HG03575 (cell line): ENCODE measurements around the gene BTBD6.

Experiments used
- ATAC-seq: cut with Tn5 transposase; IDR thresholded peaks from one replicate; pipeline ENCODE4 v1.9.1; 2021; ENCODE audit not compliant: unreplicated experiment, insufficient number of reproducible peaks, low FRiP score; ENCODE audit errors: extremely low read depth

BTBD6 gene

DNA sequence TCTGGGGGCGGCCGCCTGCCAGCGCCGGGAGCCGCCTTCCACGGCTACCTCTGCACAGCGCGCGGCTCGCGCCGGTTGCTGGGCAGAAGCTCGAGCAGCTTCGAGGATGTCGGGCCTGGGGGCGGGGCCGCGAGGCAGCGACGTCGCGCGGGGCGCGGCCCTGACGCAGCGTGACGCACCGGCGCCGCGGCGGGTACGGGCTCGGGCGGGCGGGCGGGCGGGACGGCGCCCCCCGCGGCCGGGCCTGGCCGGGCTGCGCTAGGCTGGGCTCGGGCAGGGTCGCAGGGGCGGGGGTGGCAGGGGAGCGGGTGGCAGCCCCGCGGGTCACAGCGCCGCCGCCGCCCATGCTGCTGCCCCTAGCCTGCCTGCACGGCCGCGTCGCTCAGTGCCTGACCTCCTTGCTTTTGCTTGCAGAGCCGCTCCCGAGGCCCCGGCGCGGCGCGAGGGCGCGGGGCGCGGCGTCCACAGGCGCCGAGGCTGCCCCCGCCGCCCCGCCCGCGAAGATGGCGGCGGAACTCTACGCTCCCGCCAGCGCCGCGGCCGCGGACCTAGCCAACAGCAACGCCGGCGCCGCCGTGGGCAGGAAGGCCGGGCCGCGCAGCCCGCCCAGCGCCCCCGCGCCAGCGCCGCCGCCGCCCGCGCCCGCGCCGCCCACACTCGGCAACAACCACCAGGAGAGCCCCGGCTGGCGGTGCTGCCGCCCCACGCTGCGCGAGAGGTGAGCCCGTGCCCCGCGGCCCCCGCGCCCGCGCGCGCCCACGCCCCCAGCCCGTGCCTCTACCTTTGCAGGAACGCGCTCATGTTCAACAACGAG is at the start of gene BTBD6:
BTBD6 (plus strand) TSS at position 166 of the 814 bp plus-strand sequence; CDS start at position 345, 179 bp downstream.
- no peak for ATAC-seq

DNA sequence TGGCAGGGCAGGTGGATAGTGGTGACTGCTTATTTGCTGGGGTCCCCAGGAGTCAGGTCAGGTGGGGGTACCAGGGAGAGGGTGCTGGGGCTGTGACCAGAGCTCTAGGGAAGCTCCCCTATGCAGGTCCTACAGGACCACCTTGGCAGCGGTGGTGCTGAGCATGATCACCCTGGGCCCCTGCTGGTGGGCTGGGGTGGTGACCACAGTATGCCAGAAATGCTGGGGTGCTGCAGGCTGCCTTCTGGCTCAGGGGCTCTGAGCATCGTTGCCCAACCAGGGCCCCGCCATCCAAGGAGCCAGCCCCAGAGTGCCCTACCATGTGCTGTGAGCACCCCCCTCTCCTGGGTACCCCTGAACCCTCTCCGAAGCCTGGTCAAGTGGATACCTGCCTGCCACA is 49.7 kb upstream of the BTBD6 start:
- no peak for ATAC-seq

DNA sequence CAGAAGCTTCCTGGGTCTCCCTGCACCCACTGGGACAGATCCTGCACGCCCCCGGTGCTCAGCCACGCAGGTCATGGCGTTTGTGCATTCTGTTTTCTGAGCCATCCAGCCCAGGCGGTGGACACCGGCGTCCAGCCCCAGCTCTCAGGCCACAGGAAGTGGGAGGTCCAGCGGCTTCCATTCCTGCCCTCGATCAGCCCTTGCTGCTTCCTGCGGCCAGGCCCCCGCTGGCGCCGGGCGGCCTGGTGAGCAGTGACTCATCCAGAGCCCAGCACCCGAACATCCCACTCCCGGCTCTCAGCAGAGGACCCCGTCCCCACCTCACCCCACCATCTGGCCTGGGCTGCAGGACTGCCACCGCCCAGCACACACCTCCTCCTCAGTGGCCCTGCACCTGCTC is 49.2 kb upstream of the BTBD6 start:
- ATAC-seq, result no peak

DNA sequence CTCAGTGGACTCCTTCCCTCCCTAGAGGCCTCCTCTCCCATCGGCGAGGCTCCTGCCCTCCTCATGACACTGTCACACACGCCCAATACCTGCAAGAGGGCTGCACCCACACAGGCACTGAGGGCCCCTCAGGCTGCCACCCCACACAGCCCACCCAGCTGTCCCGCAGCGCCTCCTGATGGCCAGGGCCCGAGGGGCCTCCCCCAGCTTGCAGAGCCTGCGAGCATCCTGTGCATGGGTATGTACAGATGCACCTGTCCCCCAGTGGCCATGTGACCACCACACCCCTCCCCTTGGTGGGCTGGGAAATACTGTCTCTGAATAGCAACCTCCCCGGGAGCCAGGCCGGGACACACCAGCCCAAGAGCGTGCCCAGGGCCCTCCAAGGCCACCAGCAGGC is 48.3 kb upstream of the BTBD6 start:
- ATAC-seq, result no peak

DNA sequence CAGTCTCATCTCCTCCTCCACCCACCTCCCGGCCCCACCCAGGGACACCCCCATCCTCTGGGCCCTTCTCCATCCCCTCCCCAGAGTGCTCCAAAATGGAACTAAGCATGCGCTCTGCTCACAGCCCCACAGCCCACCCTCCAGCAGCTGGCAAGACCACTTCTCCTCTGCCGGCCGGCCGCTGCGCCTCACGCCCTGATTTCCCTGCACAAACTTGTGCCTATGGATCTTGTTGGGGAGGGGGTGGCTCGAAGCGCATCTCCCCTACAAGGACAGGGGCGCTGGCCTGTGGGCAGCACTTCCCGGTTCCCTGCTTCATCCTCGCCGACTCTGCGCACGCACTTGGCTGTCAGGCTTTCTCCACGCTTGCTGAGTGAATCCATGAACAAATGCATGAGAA is 47.7 kb upstream of the BTBD6 start:
- ATAC-seq, result no peak

DNA sequence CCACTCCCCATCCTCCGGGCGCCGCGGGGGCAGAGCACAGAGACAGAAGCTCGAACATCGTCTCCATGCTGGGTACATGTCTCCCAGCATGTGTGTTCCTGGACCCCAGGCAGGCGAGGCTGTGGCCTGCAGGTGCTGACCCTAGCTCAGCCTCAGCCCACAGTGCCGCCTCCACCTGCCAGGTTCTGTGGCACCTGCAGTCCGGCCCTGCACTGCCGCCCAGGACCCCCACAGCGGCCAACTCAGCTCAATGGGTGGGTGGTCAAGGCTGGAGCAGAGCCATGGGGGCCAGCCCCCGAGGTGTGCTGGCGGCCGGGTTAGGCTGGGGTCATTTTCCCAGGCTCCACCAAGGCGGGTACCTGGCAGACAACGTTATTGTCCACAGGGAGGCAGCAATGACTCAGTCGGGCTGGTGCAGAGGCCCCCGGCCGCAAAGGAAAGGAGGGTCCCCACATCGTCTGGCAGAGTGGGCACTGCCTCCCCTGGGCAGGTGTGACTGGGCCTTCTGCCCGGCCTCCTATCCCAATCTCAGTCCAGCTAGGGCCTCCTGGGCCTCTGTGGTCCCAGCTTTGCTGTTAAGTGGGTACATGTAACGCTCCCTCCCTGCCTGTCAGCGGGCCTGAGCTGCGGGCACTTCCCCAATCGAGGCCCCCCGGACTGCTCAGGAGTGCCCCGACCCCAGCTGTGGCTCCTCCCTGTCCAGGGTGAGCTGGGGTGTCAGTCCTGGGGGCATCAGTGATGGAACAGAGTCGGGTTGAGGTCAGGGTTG is 47.0 kb upstream of the BTBD6 start:
- no peak for ATAC-seq

DNA sequence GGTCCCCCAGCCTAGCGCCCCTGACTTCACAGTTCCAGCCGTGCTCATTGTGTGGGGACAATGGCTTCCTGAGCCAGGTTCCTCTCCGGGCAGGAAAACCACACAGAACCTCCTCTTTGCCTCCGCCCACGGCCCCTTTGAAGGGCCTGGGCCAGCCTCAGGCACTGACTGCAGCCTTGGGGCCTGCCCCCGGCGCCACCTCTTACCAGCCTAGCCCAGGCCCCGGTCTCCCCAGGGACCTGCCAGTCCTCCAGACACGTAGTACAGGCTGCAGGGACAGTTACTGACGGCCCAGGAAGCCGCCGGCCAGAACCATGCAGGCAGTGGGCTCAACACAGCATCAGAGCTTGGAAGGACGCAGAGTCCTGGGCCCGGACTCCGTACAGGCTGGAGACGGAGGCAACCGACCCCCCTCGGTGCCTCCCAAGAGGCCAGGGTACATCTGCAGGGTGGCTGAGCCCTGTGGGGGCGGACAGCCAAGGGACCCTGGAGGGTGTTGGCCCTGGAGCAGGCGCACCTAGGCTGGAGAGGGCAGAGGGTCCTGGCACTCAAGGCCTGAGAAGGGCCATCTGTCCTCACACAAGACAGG is 46.3 kb upstream of the BTBD6 start:
- no peak for ATAC-seq

DNA sequence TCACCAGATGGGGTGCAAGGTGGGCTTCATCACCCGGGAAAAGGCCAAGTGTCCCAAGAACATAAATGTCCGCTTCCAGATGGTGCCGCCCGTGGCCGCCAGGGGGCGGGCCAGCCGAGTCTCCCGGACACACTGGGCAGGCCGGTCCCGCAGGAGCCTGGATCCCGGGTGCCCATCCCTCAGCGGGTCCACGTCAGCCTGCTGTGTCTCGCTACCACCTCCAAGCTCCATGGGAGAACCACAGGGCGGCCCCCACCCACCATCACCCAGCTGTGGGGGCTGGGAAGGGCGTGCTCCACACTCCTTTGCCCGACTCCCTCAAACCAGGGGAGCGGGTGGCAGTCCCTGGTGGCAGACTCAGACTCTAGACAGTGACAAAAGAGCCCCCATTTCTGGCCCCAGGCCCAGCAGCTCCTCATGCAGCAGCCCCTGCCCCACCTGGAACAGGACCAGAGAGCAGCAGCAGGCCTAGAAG is 45.2 kb upstream of the BTBD6 start:
- ATAC-seq, result no peak

DNA sequence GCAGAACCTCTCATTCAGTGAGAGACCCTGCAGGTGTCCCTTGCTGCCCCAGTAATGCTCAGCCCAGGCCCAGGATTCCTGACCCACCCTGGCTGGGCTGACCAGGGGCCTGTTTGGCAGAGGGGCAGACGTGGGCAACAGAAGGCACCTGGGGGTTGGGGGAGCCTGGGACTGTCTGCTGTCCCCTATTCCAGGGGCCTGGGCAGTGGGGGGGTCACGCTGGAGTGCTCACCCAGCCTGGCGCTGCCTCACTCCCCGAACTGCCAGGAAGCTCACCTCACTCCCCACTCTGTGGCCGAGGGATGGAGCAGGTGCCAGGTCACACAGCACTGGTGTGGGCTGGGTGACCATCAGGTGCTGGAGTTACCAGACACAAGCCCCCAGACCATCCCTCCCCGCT is 44.6 kb upstream of the BTBD6 start:
- no peak for ATAC-seq

DNA sequence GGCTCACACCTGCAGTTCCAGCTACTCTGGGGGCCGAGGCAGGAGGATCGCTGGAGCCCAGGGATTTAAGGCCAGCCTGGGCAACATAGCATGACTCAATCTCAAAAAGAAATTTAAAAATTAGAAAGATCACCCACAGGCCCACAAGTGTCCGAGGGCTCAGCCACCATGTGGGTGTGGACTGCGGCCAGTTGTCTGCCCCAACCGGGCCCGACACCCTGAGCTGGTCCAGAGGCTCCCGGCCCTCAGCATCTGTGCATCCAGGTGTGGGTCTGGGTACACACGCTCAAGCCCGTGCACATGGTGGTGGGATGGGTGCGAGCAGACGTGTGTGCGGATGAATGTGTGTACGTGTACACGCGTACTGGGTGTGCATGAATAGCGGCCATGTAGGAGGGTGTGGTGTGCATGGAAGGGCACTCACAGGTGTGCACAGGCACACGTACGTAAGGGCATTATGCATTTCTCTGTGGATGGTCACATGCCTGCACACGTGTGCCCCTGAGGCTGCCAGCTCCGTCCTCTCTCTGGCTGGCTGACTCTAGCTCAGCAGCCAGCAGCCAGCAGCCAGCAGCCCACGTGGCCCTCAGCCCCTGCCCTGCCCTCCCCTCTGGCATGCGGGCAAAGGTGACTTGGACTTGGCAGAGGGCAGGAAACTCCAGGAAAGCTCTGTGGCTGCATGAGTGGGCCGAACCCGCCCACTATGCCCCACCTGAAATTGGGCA is 44.0 kb upstream of the BTBD6 start:
- ATAC-seq, result no peak

DNA sequence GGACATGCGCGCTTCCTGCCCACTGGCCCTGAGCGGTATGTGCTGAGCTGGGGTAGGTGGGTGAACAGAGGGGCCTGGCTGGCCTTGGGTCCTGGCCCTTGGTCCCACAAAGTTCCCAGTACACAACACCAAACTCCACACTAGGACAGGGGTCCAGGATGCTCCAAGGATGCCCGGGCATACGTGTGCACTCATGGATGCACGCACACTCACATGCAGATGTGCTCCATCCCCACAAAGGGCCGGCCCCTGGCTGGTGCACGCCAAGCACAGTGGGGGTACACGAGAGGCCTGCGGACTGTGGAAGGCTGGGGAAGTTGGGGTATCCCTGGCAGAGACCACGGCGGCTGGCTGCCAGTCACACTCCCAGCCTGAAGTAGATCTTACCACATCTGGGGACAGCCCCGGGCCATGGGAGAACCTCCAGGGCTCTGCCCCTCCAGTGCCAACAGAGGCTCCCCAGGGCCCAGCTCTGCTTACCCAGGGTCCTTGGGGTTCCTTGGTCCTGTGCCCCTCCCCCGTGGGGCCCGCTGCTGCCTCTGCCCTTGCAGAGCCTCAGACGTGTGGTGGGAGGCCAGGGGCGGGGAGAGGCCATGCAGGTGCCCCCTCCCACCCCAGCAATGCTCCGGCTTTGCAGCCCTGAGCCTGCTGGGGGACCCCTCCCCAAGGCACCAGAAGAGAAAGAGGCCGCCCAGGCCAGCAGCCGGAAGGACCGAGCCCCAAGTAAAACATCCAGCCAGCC is 43.2 kb upstream of the BTBD6 start:
- ATAC-seq, result no peak

DNA sequence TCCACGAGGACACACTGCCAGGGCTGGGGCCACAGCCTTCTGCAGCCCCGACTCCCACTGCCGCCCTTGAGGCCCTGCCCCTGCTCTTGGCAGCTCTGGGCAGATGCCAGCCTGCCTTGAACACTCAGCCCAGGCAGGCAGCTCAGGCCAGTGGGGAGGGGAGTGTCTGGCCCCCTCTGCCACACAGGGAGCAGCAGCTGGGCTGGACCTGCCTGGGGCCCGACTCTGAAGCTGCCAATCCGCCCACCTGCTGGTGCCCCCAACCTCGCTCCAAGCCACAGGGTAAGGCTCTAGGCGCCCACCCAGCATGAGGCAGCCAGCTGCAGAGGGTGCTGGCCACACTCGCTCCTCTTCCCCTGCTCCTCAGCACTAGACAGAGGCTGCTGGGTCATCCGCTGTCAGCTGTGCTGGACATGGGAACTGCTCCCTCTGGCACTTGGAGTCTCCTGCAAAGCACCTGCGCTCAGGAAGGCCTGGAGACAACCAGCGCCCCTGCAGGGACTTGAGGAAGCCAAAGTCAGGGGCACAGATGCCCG is 42.6 kb upstream of the BTBD6 start:
- ATAC-seq, result no peak

DNA sequence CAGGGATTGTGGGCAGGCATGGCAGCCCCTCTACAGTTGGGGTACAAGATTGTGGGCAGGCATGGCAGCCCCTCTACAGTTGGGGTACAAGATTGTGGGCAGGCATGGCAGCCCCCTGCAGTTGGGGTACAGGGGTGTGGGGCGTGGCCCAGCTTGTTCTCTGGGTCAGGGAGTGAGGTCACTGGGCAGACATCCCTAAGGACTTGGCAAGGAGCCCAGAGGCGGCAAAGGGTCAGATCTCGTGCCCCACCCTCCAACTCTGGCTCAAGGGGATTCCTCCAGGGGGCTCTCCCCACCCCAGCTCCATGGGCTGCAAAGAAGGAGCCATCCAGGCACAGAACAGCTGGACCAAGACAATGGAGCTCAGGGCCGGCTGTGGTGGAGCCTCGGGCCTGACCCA is 41.5 kb upstream of the BTBD6 start:
- no peak for ATAC-seq

DNA sequence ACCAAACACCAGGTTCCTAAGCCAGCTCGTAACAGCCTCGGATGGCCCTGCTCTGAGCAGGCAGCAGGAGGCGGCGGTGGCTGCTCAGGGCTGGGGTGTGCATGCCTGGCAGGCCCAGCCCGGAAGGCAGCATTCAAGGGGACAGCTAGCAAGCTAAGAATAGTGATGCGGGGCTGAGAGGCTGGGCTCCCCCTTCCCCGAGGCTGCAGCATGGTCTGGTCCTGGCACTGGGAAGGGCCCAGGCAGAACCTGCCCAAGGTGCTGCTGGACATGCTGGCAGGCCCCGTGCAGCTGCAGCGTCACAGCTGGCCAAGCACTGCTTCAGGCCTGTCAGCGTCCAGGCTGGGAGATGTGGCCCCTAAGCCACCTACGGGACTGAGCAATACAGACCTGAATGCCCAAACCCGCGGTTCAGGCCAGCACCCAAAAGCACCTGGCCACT is 40.9 kb upstream of the BTBD6 start:
- ATAC-seq, result no peak

DNA sequence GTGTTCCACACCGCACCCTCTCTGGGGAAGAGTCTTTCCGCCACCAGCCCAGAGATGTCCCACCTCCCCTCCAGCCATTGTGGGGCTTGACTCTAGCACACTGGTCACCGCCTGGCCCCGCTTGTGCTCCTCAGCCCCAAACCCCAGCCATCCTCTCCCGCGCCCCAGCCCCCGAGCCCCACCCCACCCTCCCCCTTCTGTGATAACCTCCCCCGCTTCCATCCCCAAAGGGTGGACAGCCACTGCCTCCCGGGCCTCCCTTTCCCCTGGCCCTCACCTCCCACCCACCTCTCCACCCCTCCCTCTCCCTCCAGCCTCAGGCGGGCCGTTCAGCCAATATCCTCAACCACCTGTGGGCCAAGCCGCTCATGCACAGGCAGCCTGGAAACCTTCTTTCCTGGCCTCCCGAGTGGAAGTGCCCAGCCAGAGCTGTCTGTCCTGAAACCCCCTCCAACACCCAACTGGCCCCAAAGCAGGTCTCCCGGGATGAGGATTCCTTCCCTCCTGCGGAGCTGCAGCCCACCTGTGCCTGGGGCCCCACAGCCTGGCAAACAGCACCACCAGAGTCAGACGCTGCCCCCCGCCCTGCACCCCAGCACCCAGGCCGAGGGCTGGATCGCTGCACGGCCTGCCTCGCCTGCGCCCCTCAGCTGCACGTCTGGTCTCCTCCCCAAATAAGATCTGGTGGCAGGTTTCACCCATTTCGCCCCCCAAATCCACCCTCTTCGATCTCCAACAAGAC is 40.2 kb upstream of the BTBD6 start:
- ATAC-seq, result no peak

DNA sequence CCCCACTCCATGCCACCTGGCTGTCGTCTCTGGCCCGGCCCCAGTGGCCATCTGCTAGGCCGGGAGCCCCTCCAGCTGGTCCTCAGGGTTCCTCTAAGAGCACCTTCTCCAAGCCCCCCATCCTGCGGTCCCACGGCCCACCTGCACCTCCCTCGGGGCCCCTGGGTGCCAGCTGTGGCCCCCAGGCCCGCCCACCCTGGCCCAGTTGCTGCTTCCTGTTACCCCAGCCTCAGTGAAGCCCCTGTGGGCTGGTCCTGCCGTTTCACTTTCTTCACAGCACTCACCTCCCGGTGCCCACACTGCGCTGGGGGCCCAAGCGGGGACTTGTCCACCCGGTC is 39.6 kb upstream of the BTBD6 start:
- ATAC-seq, result no peak

DNA sequence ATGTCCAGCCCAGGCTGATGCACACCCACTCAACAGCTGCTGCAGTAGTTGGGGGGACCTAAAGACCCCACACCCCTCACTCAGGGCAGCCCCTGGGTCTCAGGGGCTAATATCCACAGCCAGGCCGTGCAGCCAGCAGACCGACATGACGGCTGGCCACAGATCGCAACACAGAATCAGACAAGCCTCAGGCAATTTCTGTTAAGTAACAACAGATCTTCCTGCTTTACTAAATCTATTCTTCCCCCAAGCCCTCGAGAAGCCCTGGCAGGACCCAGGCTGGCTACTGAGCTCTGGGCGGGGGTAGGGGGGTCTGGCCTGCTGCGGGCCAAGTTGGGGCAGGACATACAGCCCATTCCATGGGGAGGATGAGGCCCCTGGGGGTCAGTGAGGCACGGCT is 39.2 kb upstream of the BTBD6 start:
- ATAC-seq, result no peak

DNA sequence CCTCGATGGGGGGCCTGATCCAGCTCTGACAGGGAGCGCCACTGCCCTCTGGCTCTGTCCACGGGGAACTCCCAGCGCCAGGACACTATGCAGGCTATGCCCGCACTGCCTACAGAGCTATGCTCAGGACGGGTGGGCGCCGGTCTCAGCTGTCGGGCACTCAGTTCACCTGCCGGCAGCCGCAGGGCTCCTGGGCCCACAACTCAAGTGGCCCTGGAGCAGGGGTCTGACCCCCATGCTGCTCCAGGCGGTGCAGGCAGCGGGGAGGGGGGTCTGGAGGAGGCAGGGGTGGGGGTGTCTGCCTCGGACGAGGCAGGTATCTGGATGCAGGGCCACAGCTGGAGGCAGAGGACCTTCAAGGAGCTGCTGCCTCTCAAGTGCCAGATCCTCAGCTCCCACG is 38.7 kb upstream of the BTBD6 start:
- no peak for ATAC-seq
